GM12892 (cell line): Measurements from ENCODE around the gene ZFP69.

Experiments used
- POLR2A ChIP-seq: IDR thresholded peaks from 2 replicates; pipeline ENCODE4 v1.6.1; 2011; ENCODE audit warnings: low read depth, low read length, control low read depth
- POLR2AphosphoS5 ChIP-seq: IDR thresholded peaks from 2 replicates; pipeline ENCODE4 v1.6.1; 2011; ENCODE audit warnings: low read depth, low read length, control low read depth
- TAF1 ChIP-seq: IDR thresholded peaks from 2 replicates; pipeline ENCODE4 v1.6.1; 2011; ENCODE audit warnings: low read depth, mild to moderate bottlenecking, control low read depth, low read length, borderline replicate concordance

DNA sequence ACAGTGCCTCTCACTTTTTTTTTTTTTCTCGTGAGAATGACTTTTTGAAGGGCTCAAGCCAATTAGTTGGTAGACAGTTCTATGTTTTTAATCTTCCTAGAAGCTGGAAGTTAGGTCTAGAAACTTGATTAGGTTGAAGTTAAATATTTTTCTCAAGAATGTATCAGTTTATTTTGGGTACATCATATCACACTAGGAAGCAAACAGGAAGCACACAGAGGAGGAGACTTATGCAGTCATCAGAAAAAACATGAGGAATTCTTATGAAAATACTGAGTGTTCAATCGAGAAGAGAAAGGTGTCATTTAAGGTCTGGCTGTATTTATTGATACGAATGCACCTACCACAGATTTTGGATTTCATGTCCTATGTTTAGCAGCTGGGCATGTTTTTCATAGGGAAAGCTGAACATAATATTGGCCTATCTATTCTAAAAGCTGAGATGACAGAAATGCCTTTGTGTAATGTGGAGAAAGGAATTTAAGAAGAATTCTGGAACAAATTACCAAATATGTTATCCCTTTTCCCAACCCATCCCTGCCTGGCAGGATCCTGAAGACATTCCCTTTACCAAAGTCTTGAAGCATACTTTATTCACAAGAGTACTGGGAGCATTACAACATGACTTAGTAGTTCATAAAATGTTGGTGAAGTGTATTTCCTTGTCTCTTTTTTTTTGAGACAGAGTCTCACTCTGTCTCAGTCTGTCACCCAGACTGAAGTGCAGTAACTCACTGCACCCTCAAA, 44.3 kb upstream of the ZFP69 start:
- TF ChIP-seq POLR2A, result no peak
- no peak for TF ChIP-seq POLR2AphosphoS5
- TF ChIP-seq TAF1, result no peak
